ENCODE results near the gene GOSR2.

DNA sequence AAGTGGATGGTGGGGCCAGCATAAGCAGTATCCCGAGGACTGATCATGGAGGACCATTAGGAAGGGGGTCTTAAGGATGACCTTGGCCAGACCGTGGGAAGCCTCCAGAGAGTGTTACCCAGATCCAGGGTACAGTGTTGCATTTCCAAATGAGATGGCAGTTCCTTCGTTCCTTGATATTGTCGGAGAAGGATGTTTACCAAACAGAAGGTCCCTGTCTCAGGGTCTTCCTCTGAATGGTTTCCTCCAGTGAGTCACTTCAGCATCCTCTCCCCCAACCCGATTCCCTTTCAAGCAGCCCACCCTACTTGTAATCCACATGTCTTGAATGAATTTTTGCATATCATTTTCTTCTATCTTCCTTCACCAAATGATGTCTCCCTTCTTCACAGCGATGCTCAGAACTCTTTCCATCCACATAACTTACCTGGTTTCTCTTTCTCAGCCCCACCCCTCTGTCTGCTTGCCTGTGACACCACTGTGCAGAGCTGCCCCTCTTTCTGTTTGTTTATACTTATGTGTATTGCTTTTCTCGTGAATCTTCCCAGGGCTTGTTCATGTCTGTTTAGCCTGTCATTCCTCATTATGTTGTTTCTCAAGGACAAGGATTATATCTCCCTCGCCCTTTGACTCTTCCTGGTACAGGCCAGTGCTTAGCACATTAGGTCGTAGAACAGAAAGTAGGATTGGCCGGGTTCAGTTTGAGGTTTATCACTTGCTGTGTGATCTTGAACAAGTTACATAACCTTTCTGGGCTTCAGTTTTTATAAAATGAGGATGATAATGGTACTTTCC, 5.7 kb downstream of the GOSR2 start:
- TF ChIP-seq, protein P1, sequence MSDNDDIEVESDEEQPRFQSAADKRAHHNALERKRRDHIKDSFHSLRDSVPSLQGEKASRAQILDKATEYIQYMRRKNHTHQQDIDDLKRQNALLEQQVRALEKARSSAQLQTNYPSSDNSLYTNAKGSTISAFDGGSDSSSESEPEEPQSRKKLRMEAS (IDR thresholded peaks at IDR 0.05): no peak
- no peak for TF ChIP-seq SIN3A (IDR thresholded peaks at IDR 0.05; ENCODE audit: low read depth)

All from HCT116 (cell line).